IPS-20b (cell line): ENCODE results near the gene IGSF22.

Experiments
- H3K27ac ChIP-seq: one replicate; pipeline ENCODE4 v1.5.1; 2013; ENCODE audit warnings: low read length
- H3K27me3 ChIP-seq: 2 replicates; pipeline ENCODE4 v1.6.1; 2013; ENCODE audit warnings: mild to moderate bottlenecking, low read length, inconsistent platforms; ENCODE audit not compliant: insufficient read depth
- H3K36me3 ChIP-seq: 2 replicates; pipeline ENCODE4 v1.6.1; 2013; ENCODE audit warnings: low read depth, mild to moderate bottlenecking, inconsistent platforms, low read length, moderate library complexity; ENCODE audit not compliant: insufficient read depth
- H3K4me1 ChIP-seq: 2 replicates; pipeline ENCODE4 v1.6.1; 2013; ENCODE audit warnings: mild to moderate bottlenecking, control low read depth, inconsistent platforms, low read length, moderate library complexity; ENCODE audit not compliant: insufficient read depth
- H3K4me3 ChIP-seq: 2 replicates; pipeline ENCODE4 v1.5.1; 2013; ENCODE audit warnings: mild to moderate bottlenecking, low read length, inconsistent platforms
- H3K9ac ChIP-seq: 2 replicates; pipeline ENCODE4 v1.6.1; 2013; ENCODE audit warnings: low read depth, mild to moderate bottlenecking, inconsistent platforms, low read length, moderate library complexity
- H3K9me3 ChIP-seq: 2 replicates; pipeline ENCODE4 v1.6.1; 2013; ENCODE audit warnings: mild to moderate bottlenecking, low read depth, low read length, inconsistent platforms; ENCODE audit not compliant: insufficient read depth

IGSF22 gene

GRCh38 chr11:18726040-18726439, at the start of gene IGSF22:
Gene IGSF22, minus strand, starts transcription at chr11:18726188. Its CDS starts 1,952 bp downstream, at chr11:18724236.
- no peaks in the 10 kb centered on the region for H3K9me3 ChIP-seq
- H3K4me3 ChIP-seq, result peak within 1 kb of the TSS; percentile 41; the same call in 1 of the 2 replicates
- H3K4me1 ChIP-seq, result peaks cover 6% of the 10 kb centered on the region
- H3K36me3 ChIP-seq, result no peaks in the 10 kb centered on the region
- H3K9ac ChIP-seq, result peak within 1 kb of the TSS; percentile 40; the same call in 1 of the 2 replicates
- no peak within 1 kb of the TSS for H3K27ac ChIP-seq
- H3K27me3 ChIP-seq, result 0 out of 2 replicates have a peak, but pooled peaks cover 5% of the 10 kb centered on the region

- H3K9ac ChIP-seq, result no peak overlapping the region
- no peaks in the 10 kb centered on the region; the same call in 1 of the 2 replicates for H3K4me1 ChIP-seq
- H3K27ac ChIP-seq, result no peak overlapping the region
- H3K9me3 ChIP-seq, result no peaks in the 10 kb centered on the region
- no peak overlapping the region for H3K4me3 ChIP-seq
- peaks cover 4% of the 10 kb centered on the region; the same call in 1 of the 2 replicates for H3K27me3 ChIP-seq
- H3K36me3 ChIP-seq, result no peaks in the 10 kb centered on the region
Measured at GRCh38 chr11:18774801-18775200, 48.8 kb upstream of the IGSF22 start.

- Histone ChIP-seq H3K4me3 (no peak overlapping the region), H3K27me3 (peaks cover 4% of the 10 kb centered on the region; the same call in 1 of the 2 replicates), H3K9me3 (no peaks in the 10 kb centered on the region), H3K36me3 (no peaks in the 10 kb centered on the region), H3K9ac (no peak overlapping the region), H3K4me1 (no peaks in the 10 kb centered on the region; the same call in 1 of the 2 replicates), H3K27ac (no peak overlapping the region)
Measured at GRCh38 chr11:18773681-18774080, 47.7 kb upstream of the IGSF22 start.

GRCh38 chr11:18773104-18773503, 47.1 kb upstream of the IGSF22 start:
- no peaks in the 10 kb centered on the region; the same call in 1 of the 2 replicates for H3K4me1 ChIP-seq
- peaks cover 4% of the 10 kb centered on the region; the same call in 1 of the 2 replicates for H3K27me3 ChIP-seq
- no peak overlapping the region for H3K9ac ChIP-seq
- no peaks in the 10 kb centered on the region for H3K36me3 ChIP-seq
- H3K27ac ChIP-seq, result no peak overlapping the region
- peak overlapping the region; percentile 9; the same call in 1 of the 2 replicates for H3K4me3 ChIP-seq
- no peaks in the 10 kb centered on the region for H3K9me3 ChIP-seq

- Histone ChIP-seq H3K9ac (no peak overlapping the region), H3K9me3 (no peaks in the 10 kb centered on the region), H3K4me1 (no peaks in the 10 kb centered on the region; the same call in 1 of the 2 replicates), H3K27ac (no peak overlapping the region), H3K4me3 (no peak overlapping the region), H3K36me3 (no peaks in the 10 kb centered on the region), H3K27me3 (peaks cover 4% of the 10 kb centered on the region; the same call in 1 of the 2 replicates)
Measured at GRCh38 chr11:18772211-18772610, 46.2 kb upstream of the IGSF22 start.

- no peak overlapping the region for H3K4me3 ChIP-seq
- no peak overlapping the region for H3K27ac ChIP-seq
- no peak overlapping the region for H3K9ac ChIP-seq
- H3K9me3 ChIP-seq, result no peaks in the 10 kb centered on the region
- no peaks in the 10 kb centered on the region for H3K36me3 ChIP-seq
- H3K4me1 ChIP-seq, result no peaks in the 10 kb centered on the region; the same call in 1 of the 2 replicates
- H3K27me3 ChIP-seq, result peaks cover 4% of the 10 kb centered on the region; the same call in 1 of the 2 replicates
Measured at GRCh38 chr11:18771266-18772035, 45.5 kb upstream of the IGSF22 start.

- no peak overlapping the region for H3K9ac ChIP-seq
- no peaks in the 10 kb centered on the region for H3K9me3 ChIP-seq
- H3K27ac ChIP-seq, result no peak overlapping the region
- H3K4me3 ChIP-seq, result no peak overlapping the region
- no peaks in the 10 kb centered on the region for H3K36me3 ChIP-seq
- peaks cover 4% of the 10 kb centered on the region; the same call in 1 of the 2 replicates for H3K27me3 ChIP-seq
- no peaks in the 10 kb centered on the region; the same call in 1 of the 2 replicates for H3K4me1 ChIP-seq
Measured at GRCh38 chr11:18770479-18771125, 44.6 kb upstream of the IGSF22 start.

- no peaks in the 10 kb centered on the region for H3K36me3 ChIP-seq
- H3K27me3 ChIP-seq, result peaks cover 4% of the 10 kb centered on the region; the same call in 1 of the 2 replicates
- H3K4me1 ChIP-seq, result no peaks in the 10 kb centered on the region; the same call in 1 of the 2 replicates
- H3K27ac ChIP-seq, result no peak overlapping the region
- H3K9ac ChIP-seq, result no peak overlapping the region
- H3K9me3 ChIP-seq, result no peaks in the 10 kb centered on the region
- no peak overlapping the region for H3K4me3 ChIP-seq
Measured at GRCh38 chr11:18769802-18770456, 43.9 kb upstream of the IGSF22 start.

GRCh38 chr11:18768978-18769377, 43.0 kb upstream of the IGSF22 start:
- H3K4me1 ChIP-seq, result no peaks in the 10 kb centered on the region; the same call in 1 of the 2 replicates
- no peaks in the 10 kb centered on the region for H3K36me3 ChIP-seq
- H3K27ac ChIP-seq, result no peak overlapping the region
- no peaks in the 10 kb centered on the region for H3K9me3 ChIP-seq
- H3K9ac ChIP-seq, result no peak overlapping the region
- peaks cover 4% of the 10 kb centered on the region; the same call in 1 of the 2 replicates for H3K27me3 ChIP-seq
- no peak overlapping the region for H3K4me3 ChIP-seq

GRCh38 chr11:18768472-18768901, 42.5 kb upstream of the IGSF22 start:
- Histone ChIP-seq H3K9ac (no peak overlapping the region), H3K4me1 (no peaks in the 10 kb centered on the region; the same call in 1 of the 2 replicates), H3K36me3 (no peaks in the 10 kb centered on the region), H3K27ac (no peak overlapping the region), H3K9me3 (no peaks in the 10 kb centered on the region), H3K4me3 (no peak overlapping the region), H3K27me3 (peaks cover 4% of the 10 kb centered on the region; the same call in 1 of the 2 replicates)

GRCh38 chr11:18766015-18766414, 40.0 kb upstream of the IGSF22 start:
- Histone ChIP-seq H3K4me1 (no peaks in the 10 kb centered on the region), H3K4me3 (no peak overlapping the region), H3K9ac (no peak overlapping the region), H3K27ac (no peak overlapping the region), H3K27me3 (no peaks in the 10 kb centered on the region), H3K36me3 (no peaks in the 10 kb centered on the region), H3K9me3 (no peaks in the 10 kb centered on the region)
